ENCODE data around the gene STOM.

GRCh38 chr9:121292051-121292450 lies 78.0 kb downstream of the STOM start:
- TF ChIP-seq EZH2phosphoT487 (IDR thresholded peaks at IDR 0.05; ENCODE audit: low read depth) (no peak), CTCF (IDR thresholded peaks at IDR 0.05; ENCODE audit: low read depth, low read length) (no peak)

Measured in OCI-LY3 (cell line).